Hepatocyte (in vitro differentiated cells): Measurements from ENCODE around the gene AGAP9.
"Not testable (repeated sequence)": the region's sequence is repeated elsewhere in the genome, so short reads cannot be mapped to it uniquely, and the experiment has no call there.

Experiments used
- CTCF ChIP-seq: fragments of 200-600 bp; sonication (generic); IDR thresholded peaks from 2 replicates; pipeline ENCODE4 v1.5.1; 2016; ENCODE audit warnings: antibody characterized with exemption, mild to moderate bottlenecking; ENCODE audit not compliant: poor library complexity
- EZH2 ChIP-seq: fragments of 200-600 bp; sonication (generic); IDR thresholded peaks from 2 replicates; pipeline ENCODE4 v1.6.1; 2016; ENCODE audit warnings: antibody characterized with exemption, mild to moderate bottlenecking, borderline replicate concordance
- EZH2phosphoT487 ChIP-seq: fragments of 200-600 bp; sonication (generic); IDR thresholded peaks from one replicate; pipeline ENCODE4 v1.6.1; 2018; ENCODE audit warnings: antibody characterized with exemption, mild to moderate bottlenecking, low read depth, moderate library complexity; ENCODE audit not compliant: unreplicated experiment, severe bottlenecking

- TF ChIP-seq CTCF, EZH2, EZH2phosphoT487: not testable (repeated sequence)
These were observed 49.9 kb downstream of the AGAP9 start for GRCh38 chr10:47473516-47473915.
